Gastrocnemius medialis (tissue), 4 donors: ENCODE data around the gene USH2A. TPM values are rescaled to one million over a fixed set of nuclear protein-coding genes. Genes with fewer than 3 reads are reported as not detected.

Experiments used
- ATAC-seq, 2 donors: fragments of 150-250 bp; one replicate each; pipeline ENCODE4 v1.9.1; 2016
- DNase-seq, 2 donors: peaks; one replicate each; pipeline ENCODE4 v3.0.0-alpha.2; 2019
- H3K27ac ChIP-seq, 4 donors: fragments of 200-600 bp; sonication (generic); 1 replicate in 1 of 4; 2 replicates in 3 of 4; pipeline ENCODE4 v1.5.1; 2016 to 2018; ENCODE audit warnings: mild to moderate bottlenecking in 2 of 4, moderate library complexity in 1 of 4
- H3K27me3 ChIP-seq, 3 donors: fragments of 200-600 bp; sonication (generic) in 2 of 3; 1 replicate in 1 of 3; 2 replicates in 2 of 3; pipeline versions ENCODE4 v1.5.1 to v1.6.0; 2016 to 2019; ENCODE audit warnings: mild to moderate bottlenecking in 1 of 3, moderate library complexity in 1 of 3
- H3K36me3 ChIP-seq, 2 donors: fragments of 200-600 bp; sonication (generic) in 1 of 2; one replicate each; pipeline ENCODE4 v1.5.1; 2017 to 2018
- H3K4me1 ChIP-seq, 2 donors: fragments of 200-600 bp; sonication (generic) in 1 of 2; one replicate each; pipeline ENCODE4 v1.5.1; 2016 to 2017; ENCODE audit warnings: mild to moderate bottlenecking in 2 of 2
- H3K4me3 ChIP-seq, 4 donors: fragments of 200-600 bp; sonication (generic) in 3 of 4; 1 replicate in 1 of 4; 2 replicates in 3 of 4; pipeline ENCODE4 v1.5.1; 2016 to 2019; ENCODE audit warnings: mild to moderate bottlenecking in 2 of 4
- H3K9me3 ChIP-seq, 3 donors: fragments of 200-600 bp; sonication (generic) in 2 of 3; 1 replicate in 1 of 3; 2 replicates in 2 of 3; pipeline ENCODE4 v1.5.1; 2016 to 2019
- CTCF ChIP-seq, 5 experiments: fragments of 450-650 bp in 3 of 5; fragments of 200-600 bp in 2 of 5; sonication (generic) in 2 of 5; IDR thresholded peaks in 4 of 5; conservative IDR thresholded peaks in 1 of 5; 1 replicate in 4 of 5; 2 replicates in 1 of 5; pipeline ENCODE4 v1.5.1; 2016 to 2019; ENCODE audit warnings: antibody characterized with exemption in 5 of 5, mild to moderate bottlenecking in 3 of 5, moderate library complexity in 3 of 5
- POLR2A ChIP-seq, 2 donors: fragments of 450-650 bp; IDR thresholded peaks; one replicate each; pipeline ENCODE4 v1.6.1; 2017; ENCODE audit warnings: antibody characterized with exemption in 2 of 2, mild to moderate bottlenecking in 2 of 2, moderate library complexity in 2 of 2
- in situ Hi-C, 4 donors: fragments of 200-750 bp; cut with MboI; loops; one replicate each; pipeline versions ENCODE4 v1.15.0 to v1.8.0; 2017; ENCODE audit warnings: low sequenced_read_pairs in 4 of 4
- intact Hi-C: fragments of 100-400 bp; cut with DNase I; formaldehyde crosslinking; loops from one replicate; pipeline ENCODE4 v1.15.1; 2023; ENCODE audit warnings: low total_unique reads
- total RNA-seq, 4 donors: library from RNA; depleted of rRNA; stranded (reverse); fragments of >200 nt; gene quantifications; one replicate each; pipeline versions ENCODE4 v1.1.0 to v1.2.3, GENCODE V29; 2016

Gene USH2A
- total RNA-seq, 4 donors from 2014 or later = 0.02 TPM; not detected in 3

GRCh38 chr1:216293683-216294082 is 129.6 kb downstream of the USH2A start:
- in situ Hi-C loops (no loop called here), intact Hi-C loops (no loop called here)
- no peaks in the 10 kb centered on the region for H3K9me3 ChIP-seq
- TF ChIP-seq CTCF (IDR thresholded peaks at IDR 0.05 in 4 of 5, conservative IDR thresholded peaks at IDR 0.05 in 1 of 5) (no peak), POLR2A (IDR thresholded peaks at IDR 0.05) (no peak)
- H3K4me3 ChIP-seq = no peak overlapping the region
- no peaks in the 10 kb centered on the region for H3K36me3 ChIP-seq
- no peaks in the 10 kb centered on the region for H3K27me3 ChIP-seq
- H3K4me1 ChIP-seq = no peaks in the 10 kb centered on the region
- ATAC-seq (no peak), DNase-seq (no peak)
- H3K27ac ChIP-seq = no peak overlapping the region

GRCh38 chr1:216290074-216290473 is 133.2 kb downstream of the USH2A start:
- in situ Hi-C loops (no loop called here), intact Hi-C loops (no loop called here)
- H3K4me1 ChIP-seq = no peaks in the 10 kb centered on the region
- no peaks in the 10 kb centered on the region for H3K9me3 ChIP-seq
- TF ChIP-seq POLR2A (IDR thresholded peaks at IDR 0.05) (no peak), CTCF (IDR thresholded peaks at IDR 0.05 in 4 of 5, conservative IDR thresholded peaks at IDR 0.05 in 1 of 5) (no peak)
- no peaks in the 10 kb centered on the region for H3K27me3 ChIP-seq
- ATAC-seq = no peak
- DNase-seq = no peak
- H3K27ac ChIP-seq = no peak overlapping the region
- H3K4me3 ChIP-seq = no peak overlapping the region
- H3K36me3 ChIP-seq = no peaks in the 10 kb centered on the region

GRCh38 chr1:216285052-216285451 is 138.2 kb downstream of the USH2A start:
- ATAC-seq = no peak
- no peak for TF ChIP-seq POLR2A (IDR thresholded peaks at IDR 0.05)
- Histone ChIP-seq H3K27me3 (no peaks in the 10 kb centered on the region), H3K9me3 (no peaks in the 10 kb centered on the region), H3K36me3 (no peaks in the 10 kb centered on the region), H3K27ac (no peak overlapping the region), H3K4me3 (no peak overlapping the region), H3K4me1 (no peaks in the 10 kb centered on the region)
- intact Hi-C loops = no loop called here
- no peak for DNase-seq
- in situ Hi-C loops = no loop called here

GRCh38 chr1:216281757-216282156 is 141.5 kb downstream of the USH2A start:
- H3K4me3 ChIP-seq = no peak overlapping the region
- no peak for DNase-seq
- TF ChIP-seq POLR2A (IDR thresholded peaks at IDR 0.05) = no peak
- TF ChIP-seq CTCF (IDR thresholded peaks at IDR 0.05 in 4 of 5, conservative IDR thresholded peaks at IDR 0.05 in 1 of 5) = no peak
- H3K9me3 ChIP-seq = no peaks in the 10 kb centered on the region
- intact Hi-C loops = no loop called here
- in situ Hi-C loops = no loop called here
- H3K27me3 ChIP-seq = no peaks in the 10 kb centered on the region
- no peak for ATAC-seq
- H3K27ac ChIP-seq = no peak overlapping the region
- no peaks in the 10 kb centered on the region for H3K4me1 ChIP-seq
- no peaks in the 10 kb centered on the region for H3K36me3 ChIP-seq

- Histone ChIP-seq H3K4me1 (no peaks in the 10 kb centered on the region), H3K36me3 (no peaks in the 10 kb centered on the region), H3K27ac (no peak overlapping the region), H3K27me3 (no peaks in the 10 kb centered on the region), H3K4me3 (no peak overlapping the region), H3K9me3 (no peaks in the 10 kb centered on the region)
- intact Hi-C loops = no loop called here
- in situ Hi-C loops = no loop called here
- DNase-seq (no peak), ATAC-seq (no peak)
- TF ChIP-seq CTCF (IDR thresholded peaks at IDR 0.05 in 4 of 5, conservative IDR thresholded peaks at IDR 0.05 in 1 of 5) = no peak
Observed at GRCh38 chr1:216270086-216270773, 153.0 kb downstream of the USH2A start.
